HEK293 (cell line): Measurements from ENCODE around the gene CDCA5.

Source experiments
- EGR2 ChIP-seq: fragments of 450-650 bp; formaldehyde crosslinking; IDR thresholded peaks from 2 replicates; pipeline ENCODE4 v1.5.1; 2016; ENCODE audit warnings: low read depth, missing biosample characterization, missing genetic modification characterization
- GFI1B ChIP-seq: fragments of 450-650 bp; formaldehyde crosslinking; IDR thresholded peaks from 2 replicates; pipeline ENCODE4 v1.5.1; 2016; ENCODE audit warnings: missing biosample characterization, missing genetic modification characterization
- HOXA7 ChIP-seq: sonication (generic); formaldehyde crosslinking; IDR thresholded peaks from 2 replicates; pipeline ENCODE4 v1.8.1; 2022; ENCODE audit warnings: missing genetic modification reagents, borderline replicate concordance
- KLF10 ChIP-seq: fragments of 450-650 bp; IDR thresholded peaks from 2 replicates; pipeline ENCODE4 v1.5.1; 2018; ENCODE audit warnings: missing biosample characterization, mild to moderate bottlenecking, missing genetic modification characterization
- KLF9 ChIP-seq: fragments of 450-650 bp; formaldehyde crosslinking; IDR thresholded peaks from 2 replicates; pipeline ENCODE4 v1.5.1; 2016; ENCODE audit warnings: missing biosample characterization, missing genetic modification characterization, low read depth
- OSR2 ChIP-seq: fragments of 450-650 bp; formaldehyde crosslinking; IDR thresholded peaks from 2 replicates; pipeline ENCODE4 v1.5.1; 2016; ENCODE audit warnings: missing biosample characterization, missing genetic modification characterization
- SALL2 ChIP-seq: fragments of 450-650 bp; formaldehyde crosslinking; IDR thresholded peaks from 2 replicates; pipeline ENCODE4 v1.5.0; 2017; ENCODE audit warnings: missing biosample characterization, mild to moderate bottlenecking, missing genetic modification characterization, borderline replicate concordance
- WT1 ChIP-seq: fragments of 450-650 bp; formaldehyde crosslinking; IDR thresholded peaks from 2 replicates; pipeline ENCODE4 v1.5.1; 2016; ENCODE audit warnings: missing biosample characterization, missing genetic modification characterization
- ZBTB17 ChIP-seq: fragments of 450-650 bp; formaldehyde crosslinking; IDR thresholded peaks from 2 replicates; pipeline ENCODE4 v1.5.1; 2016; ENCODE audit warnings: missing biosample characterization, missing genetic modification characterization
- ZFP3 ChIP-seq: fragments of 450-650 bp; formaldehyde crosslinking; IDR thresholded peaks from 2 replicates; pipeline ENCODE4 v1.5.1; 2016; ENCODE audit warnings: low read depth, missing biosample characterization, missing genetic modification characterization
- ZNF112 ChIP-seq: fragments of 450-650 bp; formaldehyde crosslinking; IDR thresholded peaks from 2 replicates; pipeline ENCODE4 v1.5.0; 2017; ENCODE audit warnings: missing biosample characterization, missing genetic modification characterization
- ZNF157 ChIP-seq: fragments of 450-650 bp; formaldehyde crosslinking; IDR thresholded peaks from 2 replicates; pipeline ENCODE4 v1.5.1; 2016; ENCODE audit warnings: missing biosample characterization, missing genetic modification characterization
- ZNF175 ChIP-seq: fragments of 450-650 bp; formaldehyde crosslinking; IDR thresholded peaks from 2 replicates; pipeline ENCODE4 v1.5.1; 2016; ENCODE audit warnings: missing biosample characterization, missing genetic modification characterization
- ZNF23 ChIP-seq: fragments of 450-650 bp; formaldehyde crosslinking; IDR thresholded peaks from 2 replicates; pipeline ENCODE4 v1.5.1; 2016; ENCODE audit warnings: missing biosample characterization, missing genetic modification characterization, borderline replicate concordance
- ZNF341 ChIP-seq: fragments of 450-650 bp; formaldehyde crosslinking; IDR thresholded peaks from 2 replicates; pipeline ENCODE4; 2016; ENCODE audit warnings: low read depth, missing biosample characterization, missing genetic modification characterization
- ZNF350 ChIP-seq: fragments of 450-650 bp; formaldehyde crosslinking; IDR thresholded peaks from 2 replicates; pipeline ENCODE4 v1.5.0; 2017; ENCODE audit warnings: missing biosample characterization, mild to moderate bottlenecking, missing genetic modification characterization
- ZNF37A ChIP-seq: fragments of 450-650 bp; IDR thresholded peaks from 2 replicates; pipeline ENCODE4 v1.5.1; 2018; ENCODE audit warnings: missing biosample characterization, missing genetic modification characterization
- ZNF416 ChIP-seq: fragments of 450-650 bp; formaldehyde crosslinking; IDR thresholded peaks from 2 replicates; pipeline ENCODE4 v1.5.1; 2016; ENCODE audit warnings: missing biosample characterization, missing genetic modification characterization
- ZNF518A ChIP-seq: fragments of 450-650 bp; formaldehyde crosslinking; conservative IDR thresholded peaks from 2 replicates; pipeline ENCODE4 v1.5.1; 2016; ENCODE audit warnings: low read depth, missing biosample characterization, missing genetic modification characterization
- ZNF530 ChIP-seq: fragments of 450-650 bp; formaldehyde crosslinking; IDR thresholded peaks from 2 replicates; pipeline ENCODE4 v1.5.1; 2016; ENCODE audit warnings: low read depth, missing biosample characterization, missing genetic modification characterization
- ZNF658 ChIP-seq: fragments of 450-650 bp; formaldehyde crosslinking; IDR thresholded peaks from 2 replicates; pipeline ENCODE4; 2016; ENCODE audit warnings: missing biosample characterization, missing genetic modification characterization
- ZNF660 ChIP-seq: fragments of 450-650 bp; IDR thresholded peaks from 2 replicates; pipeline ENCODE4 v1.5.1; 2018; ENCODE audit warnings: missing biosample characterization, mild to moderate bottlenecking, missing genetic modification characterization
- ZNF768 ChIP-seq: fragments of 450-650 bp; formaldehyde crosslinking; IDR thresholded peaks from 2 replicates; pipeline ENCODE4 v1.5.1; 2018; ENCODE audit warnings: missing biosample characterization, mild to moderate bottlenecking, missing genetic modification characterization
- ZNF777 ChIP-seq: fragments of 450-650 bp; formaldehyde crosslinking; IDR thresholded peaks from 2 replicates; pipeline ENCODE4 v1.5.1; 2017; ENCODE audit warnings: missing biosample characterization, missing genetic modification characterization, borderline replicate concordance
- ZSCAN30 ChIP-seq: fragments of 450-650 bp; IDR thresholded peaks from 2 replicates; pipeline ENCODE4 v1.5.1; 2018; ENCODE audit warnings: missing biosample characterization, mild to moderate bottlenecking, missing genetic modification characterization, moderate library complexity
- TF ChIP-seq, protein P1 (sequence below): fragments of 450-650 bp; formaldehyde crosslinking; IDR thresholded peaks from 2 replicates; pipeline ENCODE4 v1.5.1; 2016; ENCODE audit warnings: missing biosample characterization, missing genetic modification characterization
- TF ChIP-seq, protein P2 (sequence below): fragments of 450-650 bp; formaldehyde crosslinking; IDR thresholded peaks from 2 replicates; pipeline ENCODE4 v1.5.1; 2016; ENCODE audit warnings: missing biosample characterization, missing genetic modification characterization
- TF ChIP-seq, protein P3 (sequence below): fragments of 450-650 bp; formaldehyde crosslinking; IDR thresholded peaks from 2 replicates; pipeline ENCODE4 v1.5.1; 2017; ENCODE audit warnings: missing biosample characterization, missing genetic modification characterization
- TF ChIP-seq, protein P4 (sequence below): fragments of 450-650 bp; formaldehyde crosslinking; IDR thresholded peaks from 2 replicates; pipeline ENCODE4 v1.5.1; 2016; ENCODE audit warnings: missing biosample characterization, missing genetic modification characterization

Gene CDCA5

DNA sequence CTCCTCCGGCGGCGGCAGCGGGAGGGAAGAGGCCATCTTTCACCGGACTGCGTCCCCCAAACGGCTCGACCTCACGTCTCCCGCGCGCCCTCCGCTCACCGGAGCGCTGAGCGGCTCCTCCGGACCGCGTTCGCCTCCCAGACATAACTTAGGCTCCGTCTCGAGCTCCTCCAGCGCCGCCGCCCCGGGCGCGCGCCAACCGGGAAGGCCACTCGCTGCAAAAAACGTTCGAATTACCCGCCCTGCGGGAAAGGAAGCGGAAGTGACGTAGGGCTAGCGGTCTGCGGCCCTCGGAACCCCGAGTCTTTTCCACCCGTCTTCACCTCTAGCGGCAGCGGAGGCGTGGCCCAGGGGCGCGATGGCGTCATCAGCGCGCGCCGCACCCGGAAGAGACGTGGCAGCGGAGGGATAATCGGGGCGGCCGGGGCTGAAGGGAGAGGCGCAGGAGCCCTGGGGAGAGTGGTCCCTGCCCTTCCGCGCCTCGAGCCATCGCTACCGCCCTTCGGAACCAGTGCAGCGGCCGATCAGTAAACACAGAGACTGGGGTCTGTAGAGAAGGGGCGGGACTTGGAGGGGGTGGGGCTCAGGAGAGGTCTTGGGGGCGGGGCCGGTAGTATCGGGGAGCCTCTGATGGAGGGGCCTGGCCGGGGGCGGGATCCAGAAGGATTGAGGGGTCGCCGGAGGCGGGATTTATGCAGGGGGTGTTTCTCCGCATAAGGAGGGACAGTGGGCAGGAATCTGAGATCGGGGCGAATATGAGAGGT lies at the start of gene CDCA5, which contains the start of gene ZFPL1 (continued):
- TF ChIP-seq WT1 (tag by site-specific recombination) (no peak; the same call in 1 of the 2 replicates), GFI1B (no peak), ZFP3 (tag by site-specific recombination) (no peak), ZNF660 (no peak), ZBTB17 (tag by site-specific recombination) (peak; percentile 96), ZNF23 (tag by site-specific recombination) (no peak), ZNF112 (tag by site-specific recombination) (no peak), ZNF37A (no peak), EGR2 (tag by site-specific recombination) (peak; percentile 24; the same call in 1 of the 2 replicates), ZNF341 (tag by site-specific recombination) (no peak), ZNF175 (tag by site-specific recombination) (no peak), KLF9 (tag by site-specific recombination) (peak; percentile 95), ZNF658 (tag by site-specific recombination) (no peak), ZNF777 (tag by site-specific recombination) (no peak), OSR2 (tag by site-specific recombination) (no peak), ZNF518A (tag by site-specific recombination) (peak; percentile 51; the same call in 1 of the 2 replicates), ZNF768 (tag by site-specific recombination) (no peak), SALL2 (tag by site-specific recombination) (no peak), ZNF350 (tag by site-specific recombination) (no peak), ZNF416 (tag by site-specific recombination) (no peak), ZSCAN30 (tag by site-specific recombination) (peak; percentile 83), HOXA7 (CRISPR knock-in tag) (no peak), ZNF157 (tag by site-specific recombination) (no peak), KLF10 (tag by site-specific recombination) (peak; percentile 89), ZNF530 (tag by site-specific recombination) (no peak)
- TF ChIP-seq, protein P1, sequence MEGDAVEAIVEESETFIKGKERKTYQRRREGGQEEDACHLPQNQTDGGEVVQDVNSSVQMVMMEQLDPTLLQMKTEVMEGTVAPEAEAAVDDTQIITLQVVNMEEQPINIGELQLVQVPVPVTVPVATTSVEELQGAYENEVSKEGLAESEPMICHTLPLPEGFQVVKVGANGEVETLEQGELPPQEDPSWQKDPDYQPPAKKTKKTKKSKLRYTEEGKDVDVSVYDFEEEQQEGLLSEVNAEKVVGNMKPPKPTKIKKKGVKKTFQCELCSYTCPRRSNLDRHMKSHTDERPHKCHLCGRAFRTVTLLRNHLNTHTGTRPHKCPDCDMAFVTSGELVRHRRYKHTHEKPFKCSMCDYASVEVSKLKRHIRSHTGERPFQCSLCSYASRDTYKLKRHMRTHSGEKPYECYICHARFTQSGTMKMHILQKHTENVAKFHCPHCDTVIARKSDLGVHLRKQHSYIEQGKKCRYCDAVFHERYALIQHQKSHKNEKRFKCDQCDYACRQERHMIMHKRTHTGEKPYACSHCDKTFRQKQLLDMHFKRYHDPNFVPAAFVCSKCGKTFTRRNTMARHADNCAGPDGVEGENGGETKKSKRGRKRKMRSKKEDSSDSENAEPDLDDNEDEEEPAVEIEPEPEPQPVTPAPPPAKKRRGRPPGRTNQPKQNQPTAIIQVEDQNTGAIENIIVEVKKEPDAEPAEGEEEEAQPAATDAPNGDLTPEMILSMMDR (tag by site-specific recombination): no peak; the same call in 1 of the 2 replicates
- TF ChIP-seq, protein P2, sequence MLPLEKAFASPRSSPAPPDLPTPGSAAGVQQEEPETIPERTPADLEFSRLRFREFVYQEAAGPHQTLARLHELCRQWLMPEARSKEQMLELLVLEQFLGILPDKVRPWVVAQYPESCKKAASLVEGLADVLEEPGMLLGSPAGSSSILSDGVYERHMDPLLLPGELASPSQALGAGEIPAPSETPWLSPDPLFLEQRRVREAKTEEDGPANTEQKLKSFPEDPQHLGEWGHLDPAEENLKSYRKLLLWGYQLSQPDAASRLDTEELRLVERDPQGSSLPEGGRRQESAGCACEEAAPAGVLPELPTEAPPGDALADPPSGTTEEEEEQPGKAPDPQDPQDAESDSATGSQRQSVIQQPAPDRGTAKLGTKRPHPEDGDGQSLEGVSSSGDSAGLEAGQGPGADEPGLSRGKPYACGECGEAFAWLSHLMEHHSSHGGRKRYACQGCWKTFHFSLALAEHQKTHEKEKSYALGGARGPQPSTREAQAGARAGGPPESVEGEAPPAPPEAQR (tag by site-specific recombination): no peak
- TF ChIP-seq, protein P3, sequence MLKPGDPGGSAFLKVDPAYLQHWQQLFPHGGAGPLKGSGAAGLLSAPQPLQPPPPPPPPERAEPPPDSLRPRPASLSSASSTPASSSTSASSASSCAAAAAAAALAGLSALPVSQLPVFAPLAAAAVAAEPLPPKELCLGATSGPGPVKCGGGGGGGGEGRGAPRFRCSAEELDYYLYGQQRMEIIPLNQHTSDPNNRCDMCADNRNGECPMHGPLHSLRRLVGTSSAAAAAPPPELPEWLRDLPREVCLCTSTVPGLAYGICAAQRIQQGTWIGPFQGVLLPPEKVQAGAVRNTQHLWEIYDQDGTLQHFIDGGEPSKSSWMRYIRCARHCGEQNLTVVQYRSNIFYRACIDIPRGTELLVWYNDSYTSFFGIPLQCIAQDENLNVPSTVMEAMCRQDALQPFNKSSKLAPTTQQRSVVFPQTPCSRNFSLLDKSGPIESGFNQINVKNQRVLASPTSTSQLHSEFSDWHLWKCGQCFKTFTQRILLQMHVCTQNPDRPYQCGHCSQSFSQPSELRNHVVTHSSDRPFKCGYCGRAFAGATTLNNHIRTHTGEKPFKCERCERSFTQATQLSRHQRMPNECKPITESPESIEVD (tag by site-specific recombination): no peak
- TF ChIP-seq, protein P4, sequence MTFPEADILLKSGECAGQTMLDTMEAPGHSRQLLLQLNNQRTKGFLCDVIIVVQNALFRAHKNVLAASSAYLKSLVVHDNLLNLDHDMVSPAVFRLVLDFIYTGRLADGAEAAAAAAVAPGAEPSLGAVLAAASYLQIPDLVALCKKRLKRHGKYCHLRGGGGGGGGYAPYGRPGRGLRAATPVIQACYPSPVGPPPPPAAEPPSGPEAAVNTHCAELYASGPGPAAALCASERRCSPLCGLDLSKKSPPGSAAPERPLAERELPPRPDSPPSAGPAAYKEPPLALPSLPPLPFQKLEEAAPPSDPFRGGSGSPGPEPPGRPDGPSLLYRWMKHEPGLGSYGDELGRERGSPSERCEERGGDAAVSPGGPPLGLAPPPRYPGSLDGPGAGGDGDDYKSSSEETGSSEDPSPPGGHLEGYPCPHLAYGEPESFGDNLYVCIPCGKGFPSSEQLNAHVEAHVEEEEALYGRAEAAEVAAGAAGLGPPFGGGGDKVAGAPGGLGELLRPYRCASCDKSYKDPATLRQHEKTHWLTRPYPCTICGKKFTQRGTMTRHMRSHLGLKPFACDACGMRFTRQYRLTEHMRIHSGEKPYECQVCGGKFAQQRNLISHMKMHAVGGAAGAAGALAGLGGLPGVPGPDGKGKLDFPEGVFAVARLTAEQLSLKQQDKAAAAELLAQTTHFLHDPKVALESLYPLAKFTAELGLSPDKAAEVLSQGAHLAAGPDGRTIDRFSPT (tag by site-specific recombination): no peak
